Smooth muscle cell (in vitro differentiated cells): Measurements from ENCODE around the gene CHST9. TPM values are rescaled to one million over a fixed set of nuclear protein-coding genes. Genes with fewer than 3 reads are reported as not detected.
"Not testable (repeated sequence)": the region's sequence is repeated elsewhere in the genome, so short reads cannot be mapped to it uniquely, and the experiment has no call there.

Experiments
- DNase-seq: peaks from one replicate; lab custom pipeline; 2025; ENCODE audit not compliant: unreplicated experiment; lab: John Stamatoyannopoulos, UW
- H2AFZ ChIP-seq: fragments of 200-600 bp; sonication (generic); 2 replicates; pipeline ENCODE4 v1.6.0; 2016; ENCODE audit warnings: antibody characterized with exemption, low read depth, mild to moderate bottlenecking
- H3F3A ChIP-seq: fragments of 200-600 bp; sonication (generic); 2 replicates; pipeline ENCODE4 v1.6.0; 2017; ENCODE audit warnings: antibody characterized with exemption, low read depth
- H3K27ac ChIP-seq: fragments of 200-600 bp; sonication (generic); 2 replicates; pipeline ENCODE4 v1.5.1; 2016; ENCODE audit warnings: low read depth, mild to moderate bottlenecking
- H3K27me3 ChIP-seq: fragments of 200-600 bp; sonication (generic); 2 replicates; pipeline ENCODE4 v1.6.1; 2016; ENCODE audit warnings: low read depth, mild to moderate bottlenecking
- H3K36me3 ChIP-seq: fragments of 200-600 bp; sonication (generic); 2 replicates; pipeline ENCODE4 v1.5.1; 2016; ENCODE audit warnings: low read depth
- H3K4me1 ChIP-seq: fragments of 200-600 bp; sonication (generic); 2 replicates; pipeline ENCODE4 v1.5.1; 2016; ENCODE audit warnings: low read depth
- H3K4me2 ChIP-seq: fragments of 200-600 bp; sonication (generic); 2 replicates; pipeline ENCODE4 v1.6.0; 2016; ENCODE audit warnings: mild to moderate bottlenecking
- H3K4me3 ChIP-seq: fragments of 200-600 bp; sonication (generic); 2 replicates; pipeline ENCODE4 v1.5.1; 2016; ENCODE audit warnings: mild to moderate bottlenecking
- H3K79me2 ChIP-seq: fragments of 200-600 bp; sonication (generic); 2 replicates; pipeline ENCODE4 v1.6.0; 2016; ENCODE audit warnings: low read depth, mild to moderate bottlenecking
- H3K9ac ChIP-seq: fragments of 200-600 bp; sonication (generic); 2 replicates; pipeline ENCODE4 v1.6.0; 2016; ENCODE audit warnings: low read depth
- H3K9me3 ChIP-seq: fragments of 200-600 bp; sonication (generic); replicated peaks from 2 replicates; pipeline ENCODE4 v1.5.1; 2016; ENCODE audit warnings: low read depth
- H4K20me1 ChIP-seq: fragments of 200-600 bp; sonication (generic); 2 replicates; pipeline ENCODE4 v1.6.0; 2016; ENCODE audit warnings: low read depth
- CTCF ChIP-seq: fragments of 200-600 bp; sonication (generic); IDR thresholded peaks from 2 replicates; pipeline ENCODE4 v1.5.1; 2017; ENCODE audit warnings: borderline replicate concordance, mild to moderate bottlenecking, antibody characterized with exemption; ENCODE audit not compliant: insufficient read depth, poor library complexity, severe bottlenecking
- WGBS: methylation state at CpG from one replicate; pipeline ENCODE4 v1.1.7; 2016; ENCODE audit warnings: low lambda C conversion rate; 5-methylcytosine and 5-hydroxymethylcytosine counted together
- polyA plus RNA-seq: library from polyadenylated mRNA; unstranded; fragments of >200 nt; fragmentation: Nextera tagmentation; extraction: Ambion mirVana; gene quantifications from 2 replicates; pipeline ENCODE4 v1.2.1, GENCODE V29; 2016
- total RNA-seq: library from RNA; depleted of rRNA; stranded (reverse); fragments of >200 nt; gene quantifications from 2 replicates; pipeline ENCODE4 v1.2.3, GENCODE V29; 2014

Gene CHST9, protein sequence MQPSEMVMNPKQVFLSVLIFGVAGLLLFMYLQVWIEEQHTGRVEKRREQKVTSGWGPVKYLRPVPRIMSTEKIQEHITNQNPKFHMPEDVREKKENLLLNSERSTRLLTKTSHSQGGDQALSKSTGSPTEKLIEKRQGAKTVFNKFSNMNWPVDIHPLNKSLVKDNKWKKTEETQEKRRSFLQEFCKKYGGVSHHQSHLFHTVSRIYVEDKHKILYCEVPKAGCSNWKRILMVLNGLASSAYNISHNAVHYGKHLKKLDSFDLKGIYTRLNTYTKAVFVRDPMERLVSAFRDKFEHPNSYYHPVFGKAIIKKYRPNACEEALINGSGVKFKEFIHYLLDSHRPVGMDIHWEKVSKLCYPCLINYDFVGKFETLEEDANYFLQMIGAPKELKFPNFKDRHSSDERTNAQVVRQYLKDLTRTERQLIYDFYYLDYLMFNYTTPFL
- not detected in 2 replicates for total RNA-seq
- not detected in 2 replicates for polyA plus RNA-seq

DNA sequence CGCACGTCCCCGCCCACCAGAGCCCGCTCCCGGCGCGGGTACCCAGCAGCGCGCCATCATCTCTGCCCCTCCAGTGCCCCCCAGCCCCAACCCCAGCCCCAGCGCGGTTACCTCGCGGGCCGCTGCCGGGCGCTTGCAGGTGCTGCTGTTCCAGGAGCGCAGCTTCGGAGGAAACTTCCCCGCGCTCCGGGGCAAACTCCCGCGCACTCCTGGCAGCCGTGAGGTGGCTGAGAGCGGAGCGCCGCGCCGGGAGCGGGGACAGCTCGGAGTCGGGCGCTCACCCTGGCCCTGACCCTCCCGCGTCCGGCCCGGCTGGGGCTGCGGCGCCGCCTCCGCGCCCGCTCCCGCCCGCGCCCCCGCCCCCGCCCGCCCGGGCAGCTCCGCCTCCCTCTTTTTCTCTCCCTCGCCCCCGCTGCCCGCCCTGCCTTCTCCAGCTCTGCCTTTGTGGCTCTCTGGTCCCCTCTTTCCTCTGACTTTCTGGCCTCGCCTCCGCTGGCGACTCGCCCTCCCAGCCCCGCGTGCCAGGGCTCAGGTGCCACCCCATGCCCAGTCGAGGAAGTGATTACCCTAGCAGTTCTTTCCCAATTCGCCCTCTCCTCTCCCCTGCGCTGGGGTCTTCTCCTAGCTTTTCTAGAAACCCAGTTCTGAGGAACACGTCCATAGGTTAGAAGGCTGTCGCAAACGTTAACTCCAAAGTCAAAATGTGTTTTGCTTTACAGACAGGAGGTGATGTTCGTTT, at the start of gene CHST9:
Gene CHST9 (minus strand): TSS at position 284 of the 739 bp plus-strand sequence. CDS start 42,499 bp downstream, outside the sequence.
- TF ChIP-seq CTCF, result no peak
- WGBS, result 6% methylated on average over 20 of the region's 67 CpGs
- no peaks in the 10 kb centered on the region for H3K4me1 ChIP-seq
- peaks cover 38% of the 10 kb centered on the region for H3K27me3 ChIP-seq
- H3K27ac ChIP-seq, result no peak within 1 kb of the TSS
- H3K79me2 ChIP-seq, result no peaks in the 10 kb centered on the region
- H3K9me3 ChIP-seq, result no peaks in the 10 kb centered on the region
- H3F3A ChIP-seq, result no peaks in the 10 kb centered on the region
- no peak for DNase-seq
- peak within 1 kb of the TSS; percentile 56 for H2AFZ ChIP-seq
- H3K4me3 ChIP-seq, result peak within 1 kb of the TSS; percentile 47
- H3K4me2 ChIP-seq, result peak within 1 kb of the TSS; percentile 91
- no peaks in the 10 kb centered on the region for H4K20me1 ChIP-seq
- no peaks in the 10 kb centered on the region for H3K36me3 ChIP-seq
- H3K9ac ChIP-seq, result no peak within 1 kb of the TSS

GRCh38 chr18:27232355-27232754, 47.2 kb upstream of the CHST9 start:
- not testable (repeated sequence) for H3K9me3 ChIP-seq, H3K4me1 ChIP-seq, H3K4me2 ChIP-seq, H3K27me3 ChIP-seq, H4K20me1 ChIP-seq, H3K4me3 ChIP-seq, H2AFZ ChIP-seq, H3K36me3 ChIP-seq, H3K27ac ChIP-seq, H3K9ac ChIP-seq, H3F3A ChIP-seq, DNase-seq, H3K79me2 ChIP-seq
- WGBS, result 49% methylated on average over 6 of the region's 6 CpGs

DNA sequence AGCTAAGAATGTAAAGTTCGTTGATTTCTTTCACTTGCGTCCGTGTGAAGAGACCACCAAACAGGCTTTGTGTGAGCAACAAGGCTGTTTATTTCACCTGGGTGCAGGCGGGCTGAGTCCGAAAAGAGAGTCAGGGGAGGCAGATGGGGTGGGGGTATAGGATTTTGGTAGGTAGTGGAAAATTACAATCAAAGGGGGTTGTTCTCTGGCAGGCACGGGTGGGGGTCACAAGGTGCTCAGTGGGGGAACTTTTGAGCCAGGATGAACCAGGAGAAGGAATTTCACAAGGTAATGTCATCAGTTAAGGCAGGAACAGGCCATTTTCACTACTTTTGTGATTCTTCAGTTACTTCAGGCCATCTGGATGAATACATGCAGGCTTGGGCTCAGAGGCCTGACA, 46.6 kb upstream of the CHST9 start:
- H4K20me1 ChIP-seq, H3K27ac ChIP-seq, H3F3A ChIP-seq, H3K9me3 ChIP-seq, DNase-seq, H3K9ac ChIP-seq, H3K4me2 ChIP-seq, H3K4me3 ChIP-seq, H3K79me2 ChIP-seq, H2AFZ ChIP-seq, H3K4me1 ChIP-seq, H3K27me3 ChIP-seq, H3K36me3 ChIP-seq: not testable (repeated sequence)
- WGBS, result 54% methylated on average over 6 of the region's 6 CpGs

GRCh38 chr18:27231221-27231620, 46.1 kb upstream of the CHST9 start:
- H3K4me2 ChIP-seq, H3K79me2 ChIP-seq, H3K9ac ChIP-seq, H2AFZ ChIP-seq, H3K4me3 ChIP-seq, H3K9me3 ChIP-seq, H3K4me1 ChIP-seq, H3F3A ChIP-seq, DNase-seq, H3K27me3 ChIP-seq, H3K27ac ChIP-seq, H3K36me3 ChIP-seq, H4K20me1 ChIP-seq: not testable (repeated sequence)
- 59% methylated on average over 5 of the region's 5 CpGs for WGBS

GRCh38 chr18:27227721-27228120, 42.6 kb upstream of the CHST9 start:
- Histone ChIP-seq H3K4me2 (no peak overlapping the region), H4K20me1 (no peaks in the 10 kb centered on the region), H3K27me3 (no peaks in the 10 kb centered on the region), H3K9ac (no peak overlapping the region), H3K4me3 (no peak overlapping the region), H3K27ac (no peak overlapping the region), H3K4me1 (no peaks in the 10 kb centered on the region), H2AFZ (no peak overlapping the region), H3F3A (no peaks in the 10 kb centered on the region), H3K36me3 (no peaks in the 10 kb centered on the region), H3K9me3 (no peaks in the 10 kb centered on the region), H3K79me2 (no peaks in the 10 kb centered on the region)
- WGBS, result 69% methylated on average over 1 of the region's 1 CpG
- no peak for DNase-seq
- no peak for TF ChIP-seq CTCF
